GM06990 (cell line): ENCODE measurements around the gene CUL2.
A peak's percentile ranks its signal among the peaks of the same experiment; 100 is the strongest.

ENCODE experiments used
- DNase-seq: peaks from one replicate; pipeline ENCODE4 v3.0.0-alpha.2; 2011; ENCODE audit not compliant: insufficient read length; ENCODE audit errors: extremely low read depth
- H3K27me3 ChIP-seq: replicated peaks from 2 replicates; pipeline ENCODE4 v1.6.0; 2011; ENCODE audit warnings: low read length; ENCODE audit not compliant: control insufficient read depth, insufficient read depth
- H3K36me3 ChIP-seq: 2 replicates; pipeline ENCODE4 v1.5.1; 2011; ENCODE audit warnings: low read length; ENCODE audit not compliant: control insufficient read depth, insufficient read depth
- H3K4me3 ChIP-seq: replicated peaks from 2 replicates; pipeline ENCODE4 v1.5.1; 2011; ENCODE audit warnings: low read depth, mild to moderate bottlenecking, control low read depth, low read length
- CTCF ChIP-seq: IDR thresholded peaks from 2 replicates; pipeline ENCODE4 v1.5.1; 2011; ENCODE audit warnings: low read length, control low read depth, mild to moderate bottlenecking, inconsistent platforms; ENCODE audit not compliant: insufficient read depth, poor library complexity, severe bottlenecking

CUL2 gene

GRCh38 chr10:35130663-35131062, 40.5 kb upstream of the CUL2 start:
- DNase-seq = no peak
- Histone ChIP-seq H3K4me3 (peak overlapping the region; percentile 1), H3K27me3 (no peaks in the 10 kb centered on the region), H3K36me3 (no peaks in the 10 kb centered on the region)
- TF ChIP-seq CTCF = no peak

DNA sequence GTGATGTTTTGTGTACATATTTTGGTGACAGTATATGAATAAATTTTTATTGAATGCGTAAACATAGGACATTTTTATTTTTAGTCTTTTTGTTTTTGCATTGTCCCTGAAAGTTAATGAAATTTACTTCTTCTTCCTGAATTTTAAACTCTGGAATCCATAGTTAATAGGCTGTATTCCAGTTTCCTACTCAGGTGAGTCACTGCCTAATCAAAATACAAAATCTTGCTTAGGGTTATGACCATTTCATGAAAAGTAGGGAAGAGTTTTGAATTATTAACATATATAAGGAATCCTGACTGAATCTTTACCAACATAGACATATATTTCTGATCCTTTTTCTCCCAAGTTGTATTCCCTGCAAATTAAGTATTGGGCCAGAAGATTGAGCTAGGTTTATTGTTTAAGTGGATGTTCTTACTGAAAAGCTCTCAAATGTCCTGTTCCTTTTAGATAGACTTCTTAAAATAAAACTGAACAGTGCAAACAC, 39.1 kb upstream of the CUL2 start:
- Histone ChIP-seq H3K4me3 (peak overlapping the region; percentile 92), H3K36me3 (no peaks in the 10 kb centered on the region), H3K27me3 (no peaks in the 10 kb centered on the region)
- no peak for TF ChIP-seq CTCF
- no peak for DNase-seq

GRCh38 chr10:35127289-35127891, 37.2 kb upstream of the CUL2 start:
- TF ChIP-seq CTCF = no peak
- H3K4me3 ChIP-seq = peak overlapping the region; percentile 92
- peak; percentile 66 for DNase-seq
- no peaks in the 10 kb centered on the region for H3K36me3 ChIP-seq
- H3K27me3 ChIP-seq = no peaks in the 10 kb centered on the region

GRCh38 chr10:35126530-35127288, 36.6 kb upstream of the CUL2 start, which contains the start of gene CREM:
Gene CREM, plus strand, starts transcription at chr10:35126846. Its CDS starts 10,990 bp downstream, at chr10:35137836.
- DNase-seq = peak; percentile 99
- Histone ChIP-seq H3K4me3 (peak within 1 kb of the TSS; percentile 92), H3K36me3 (no peaks in the 10 kb centered on the region), H3K27me3 (no peaks in the 10 kb centered on the region)
- peak; percentile 88 for TF ChIP-seq CTCF

- TF ChIP-seq CTCF = no peak
- no peak for DNase-seq
- peak overlapping the region; percentile 69 for H3K4me3 ChIP-seq
- no peaks in the 10 kb centered on the region for H3K27me3 ChIP-seq
- no peaks in the 10 kb centered on the region for H3K36me3 ChIP-seq
Observed at GRCh38 chr10:35126062-35126529, 36.0 kb upstream of the CUL2 start.
